Posterior cingulate gyrus (tissue), 11 donors: ENCODE results near the gene RFX1.
"Not testable (repeated sequence)": the region's sequence is repeated elsewhere in the genome, so short reads cannot be mapped to it uniquely, and the experiment has no call there.

Experiments
- DNase-seq, 10 donors: peaks; one replicate each; pipeline versions ENCODE4 v3.0.0 to v3.0.0-alpha.2; 2020 to 2021; ENCODE audit warnings: mixed read lengths in 3 of 10
- intact Hi-C: fragments of 100-400 bp; cut with DNase I; formaldehyde crosslinking; loops from one replicate; pipeline ENCODE4 v1.15.1; 2023

Gene RFX1

GRCh38 chr19:13951799-13952153, 54.3 kb downstream of the RFX1 start:
- no peak for DNase-seq
- intact Hi-C loops = loop anchor here (5.0 to 10.0 kb wide), 2 partner anchors 47 to 51 kb away; partner anchors contain the start of genes BRME1 and CC2D1A

GRCh38 chr19:13951043-13951442, 55.1 kb downstream of the RFX1 start:
- intact Hi-C loops = loop anchor here (5.0 to 10.0 kb wide), 2 partner anchors 46 to 51 kb away; partner anchors contain the start of genes BRME1 and CC2D1A
- no peak for DNase-seq

- no peak for DNase-seq
- intact Hi-C loops = no loop called here
Observed at GRCh38 chr19:13946414-13946813, 59.7 kb downstream of the RFX1 start.

GRCh38 chr19:13942023-13942684, 64.0 kb downstream of the RFX1 start:
- intact Hi-C loops = no loop called here
- no peak for DNase-seq

GRCh38 chr19:13938301-13939064, 67.6 kb downstream of the RFX1 start, which contains the start of gene PODNL1:
Gene PODNL1 (minus strand): TSS chr19:13938417. CDS start chr19:13938181, 236 bp downstream.
- intact Hi-C loops = no loop called here
- no peak for DNase-seq

- intact Hi-C loops = no loop called here
- DNase-seq = no peak
Observed at GRCh38 chr19:13937479-13938300, 68.4 kb downstream of the RFX1 start.

GRCh38 chr19:13935765-13936510, 70.2 kb downstream of the RFX1 start:
- intact Hi-C loops = no loop called here
- no peak for DNase-seq

GRCh38 chr19:13934785-13935109, 71.4 kb downstream of the RFX1 start:
- intact Hi-C loops = no loop called here
- DNase-seq = no peak

- intact Hi-C loops = no loop called here
Observed at GRCh38 chr19:13932911-13933393, 73.2 kb downstream of the RFX1 start.

GRCh38 chr19:13932149-13932637, 73.9 kb downstream of the RFX1 start:
- DNase-seq = no peak
- intact Hi-C loops = no loop called here

More at GRCh38 chr19:13932911-13933393, 73.2 kb downstream of the RFX1 start:
- no peak for DNase-seq

GRCh38 chr19:13931391-13932148, 74.5 kb downstream of the RFX1 start:
- no peak for DNase-seq
- intact Hi-C loops = no loop called here

GRCh38 chr19:13930402-13930801, 75.7 kb downstream of the RFX1 start:
- intact Hi-C loops = no loop called here
- DNase-seq = no peak

- intact Hi-C loops = no loop called here
- no peak for DNase-seq
Observed at GRCh38 chr19:13929956-13930355, 76.2 kb downstream of the RFX1 start.

- no peak for DNase-seq
- intact Hi-C loops = no loop called here
Observed at GRCh38 chr19:13929340-13929739, 76.8 kb downstream of the RFX1 start.

- no peak for DNase-seq
Observed at GRCh38 chr19:13926715-13927114, 79.4 kb downstream of the RFX1 start.

GRCh38 chr19:13926010-13926409, 80.1 kb downstream of the RFX1 start:
- no peak for DNase-seq
- intact Hi-C loops = no loop called here

More at GRCh38 chr19:13926715-13927114, 79.4 kb downstream of the RFX1 start:
- intact Hi-C loops = no loop called here

GRCh38 chr19:13923194-13923987, 82.7 kb downstream of the RFX1 start:
- DNase-seq = no peak
- intact Hi-C loops = no loop called here

- intact Hi-C loops, DNase-seq: not testable (repeated sequence)
Observed at GRCh38 chr19:13922118-13922517, 84.0 kb downstream of the RFX1 start.
